GM08714 (cell line): ENCODE data around the gene RILPL2.
"Not testable (repeated sequence)": the region's sequence is repeated elsewhere in the genome, so short reads cannot be mapped to it uniquely, and the experiment has no call there.

Source experiments
- H3K4me3 ChIP-seq: fragments of 200-500 bp; sonication (Bioruptor generic); 2 replicates; pipeline ENCODE4 v1.5.1; 2014; ENCODE audit warnings: mild to moderate bottlenecking, low read length, inconsistent platforms
- ZNF274 ChIP-seq: IDR thresholded peaks from 2 replicates; pipeline ENCODE4 v1.6.1; 2012; ENCODE audit warnings: mild to moderate bottlenecking, low read depth, low read length

Gene RILPL2

GRCh38 chr12:123468786-123469185 lies 32.3 kb upstream of the RILPL2 start:
- no peak for TF ChIP-seq ZNF274
- H3K4me3 ChIP-seq: no peak overlapping the region

GRCh38 chr12:123465084-123465483 lies 28.6 kb upstream of the RILPL2 start:
- TF ChIP-seq ZNF274: no peak

GRCh38 chr12:123463174-123463573 lies 26.7 kb upstream of the RILPL2 start:
- not testable (repeated sequence) for H3K4me3 ChIP-seq

More at GRCh38 chr12:123465084-123465483, 28.6 kb upstream of the RILPL2 start:
- no peak overlapping the region for H3K4me3 ChIP-seq

GRCh38 chr12:123457980-123458779 lies 21.7 kb upstream of the RILPL2 start, which contains the start of gene SNRNP35:
Gene SNRNP35 (plus strand): TSS chr12:123458139. CDS start chr12:123465541, 7,402 bp downstream.
- peak within 1 kb of the TSS; percentile 63 for H3K4me3 ChIP-seq
- no peak for TF ChIP-seq ZNF274

- H3K4me3 ChIP-seq: no peak overlapping the region
- TF ChIP-seq ZNF274: no peak
These were observed 16.7 kb upstream of the RILPL2 start for GRCh38 chr12:123453165-123453564.

- not testable (repeated sequence) for H3K4me3 ChIP-seq
These were observed 15.7 kb upstream of the RILPL2 start for GRCh38 chr12:123452276-123452550.

- no peak for TF ChIP-seq ZNF274
- no peak overlapping the region for H3K4me3 ChIP-seq
These were observed 14.2 kb upstream of the RILPL2 start for GRCh38 chr12:123450636-123451035.

GRCh38 chr12:123449856-123450255 lies 13.4 kb upstream of the RILPL2 start:
- no peak for TF ChIP-seq ZNF274
- no peak overlapping the region for H3K4me3 ChIP-seq

GRCh38 chr12:123449249-123449733 lies 12.8 kb upstream of the RILPL2 start:
- no peak for TF ChIP-seq ZNF274
- H3K4me3 ChIP-seq: no peak overlapping the region

GRCh38 chr12:123446333-123446713 lies 9.8 kb upstream of the RILPL2 start:
- H3K4me3 ChIP-seq: no peak overlapping the region
- no peak for TF ChIP-seq ZNF274

GRCh38 chr12:123445388-123446332 lies 9.2 kb upstream of the RILPL2 start:
- H3K4me3 ChIP-seq: no peak overlapping the region
- no peak for TF ChIP-seq ZNF274

GRCh38 chr12:123444092-123445026 lies 7.9 kb upstream of the RILPL2 start:
- no peak for TF ChIP-seq ZNF274
- no peak overlapping the region for H3K4me3 ChIP-seq

- no peak for TF ChIP-seq ZNF274
- H3K4me3 ChIP-seq: no peak overlapping the region
These were observed 6.3 kb upstream of the RILPL2 start for GRCh38 chr12:123442774-123443173.

- TF ChIP-seq ZNF274: no peak
- no peak overlapping the region; the same call in 1 of the 2 replicates for H3K4me3 ChIP-seq
These were observed 5.2 kb upstream of the RILPL2 start for GRCh38 chr12:123441523-123442164.
